ENCODE results near the gene SPATA6L.

DNA sequence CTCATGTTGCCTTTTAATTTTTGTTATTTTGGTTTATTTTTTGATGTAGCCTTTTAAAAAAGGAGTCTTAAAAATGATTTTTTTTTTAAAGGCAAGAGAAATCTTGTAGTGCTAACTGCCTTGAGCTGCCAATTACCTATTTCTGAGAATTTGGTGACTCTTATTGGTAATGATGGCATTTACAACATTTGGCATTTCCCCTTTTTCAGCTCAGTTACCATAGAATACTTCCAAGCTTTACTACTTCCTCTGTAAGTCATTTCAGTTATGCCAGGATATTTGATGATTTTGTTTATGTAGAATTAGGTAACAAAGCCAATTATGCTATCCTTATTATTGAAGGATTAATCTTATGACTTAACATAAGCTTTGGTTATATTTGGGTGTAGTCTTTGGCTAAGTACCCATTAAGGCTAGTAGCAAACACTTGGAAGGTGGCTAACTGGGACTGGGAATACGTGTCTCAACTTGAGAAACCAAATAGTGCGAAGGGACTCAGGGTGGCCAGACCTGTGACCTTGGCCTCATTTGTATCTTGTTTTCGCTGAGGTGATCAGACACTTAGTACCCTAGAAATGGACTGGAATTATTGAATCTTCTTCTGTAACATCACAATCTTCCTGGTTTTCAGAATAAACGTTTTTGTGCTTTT is 40.8 kb upstream of the SPATA6L start:
- TF ChIP-seq POLR2A (IDR thresholded peaks at IDR 0.05): no peak
- TF ChIP-seq, protein P1, sequence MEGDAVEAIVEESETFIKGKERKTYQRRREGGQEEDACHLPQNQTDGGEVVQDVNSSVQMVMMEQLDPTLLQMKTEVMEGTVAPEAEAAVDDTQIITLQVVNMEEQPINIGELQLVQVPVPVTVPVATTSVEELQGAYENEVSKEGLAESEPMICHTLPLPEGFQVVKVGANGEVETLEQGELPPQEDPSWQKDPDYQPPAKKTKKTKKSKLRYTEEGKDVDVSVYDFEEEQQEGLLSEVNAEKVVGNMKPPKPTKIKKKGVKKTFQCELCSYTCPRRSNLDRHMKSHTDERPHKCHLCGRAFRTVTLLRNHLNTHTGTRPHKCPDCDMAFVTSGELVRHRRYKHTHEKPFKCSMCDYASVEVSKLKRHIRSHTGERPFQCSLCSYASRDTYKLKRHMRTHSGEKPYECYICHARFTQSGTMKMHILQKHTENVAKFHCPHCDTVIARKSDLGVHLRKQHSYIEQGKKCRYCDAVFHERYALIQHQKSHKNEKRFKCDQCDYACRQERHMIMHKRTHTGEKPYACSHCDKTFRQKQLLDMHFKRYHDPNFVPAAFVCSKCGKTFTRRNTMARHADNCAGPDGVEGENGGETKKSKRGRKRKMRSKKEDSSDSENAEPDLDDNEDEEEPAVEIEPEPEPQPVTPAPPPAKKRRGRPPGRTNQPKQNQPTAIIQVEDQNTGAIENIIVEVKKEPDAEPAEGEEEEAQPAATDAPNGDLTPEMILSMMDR (IDR thresholded peaks at IDR 0.05): no peak

Data from body of pancreas (tissue), 4 donors.